Measurements from ENCODE around the gene IRGC. TPM values are rescaled to one million over a fixed set of nuclear protein-coding genes. Genes with fewer than 3 reads are reported as not detected.
A peak's percentile ranks its signal among the peaks of the same experiment; 100 is the strongest.

The IRGC gene
- total and polyA plus RNA-seq, 9 donors: not detected

- 14 to 20% (median 14%) methylated on average over 33 to 46 of the region's 46 CpGs for WGBS, 3 donors
- Histone ChIP-seq H3K27ac (no peak overlapping the region), H3K9me3 (no peaks in the 10 kb centered on the region), H3K36me3 (no peaks in the 10 kb centered on the region), H3K4me1 (ENCODE audit: insufficient read depth) (no peaks in the 10 kb centered on the region), H3K4me3 (peak overlapping the region; percentile 16), H3K27me3 (no peaks in the 10 kb centered on the region)
- TF ChIP-seq POLR2A (IDR thresholded peaks at IDR 0.05) (no peak), CTCF (IDR thresholded peaks at IDR 0.05) (no peak), EP300 (IDR thresholded peaks at IDR 0.05) (no peak)
- intact Hi-C loops (cut with DNase I): no loop called here
- peak; percentile 17 to 55 (median 32) for DNase-seq
These were observed 16.1 kb upstream of the IRGC start for GRCh38 chr19:43699506-43700394.

DNA sequence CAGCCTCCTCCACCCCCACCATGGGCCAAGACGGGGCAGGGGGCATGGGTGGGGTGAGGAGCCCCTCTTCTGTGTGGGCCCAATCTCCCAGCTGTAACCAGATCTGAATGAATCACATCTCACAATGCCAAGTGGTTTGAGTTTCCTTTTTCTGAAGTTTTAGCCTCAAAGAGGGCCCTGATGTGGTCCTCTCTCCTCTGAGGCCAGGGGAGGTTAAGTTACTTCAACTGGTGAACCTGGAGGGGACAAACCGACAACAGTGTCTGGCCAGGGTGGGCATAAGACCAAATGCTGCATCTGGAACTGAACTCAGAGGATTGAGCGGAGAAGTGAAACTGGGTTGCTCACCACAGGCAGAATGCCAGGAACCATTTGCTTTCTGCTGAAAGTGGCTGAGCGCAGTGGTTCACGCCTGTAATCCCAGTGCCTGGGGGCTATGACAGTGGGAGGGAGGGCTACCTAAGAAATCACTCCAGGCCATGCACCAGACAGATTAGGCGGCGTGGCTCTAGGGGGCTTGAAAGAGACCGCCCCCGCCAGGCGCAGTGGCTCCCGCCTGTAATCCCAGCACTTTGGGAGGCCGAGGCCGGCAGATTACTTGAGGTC, 15.4 kb upstream of the IRGC start:
- H3K4me3 ChIP-seq: no peak overlapping the region
- peak in 4 of 5 donors; percentile 23 to 34 (median 26) for DNase-seq
- H3K9me3 ChIP-seq: no peaks in the 10 kb centered on the region
- peak overlapping the region in 1 of 2 donors; percentile 5 for H3K27ac ChIP-seq
- TF ChIP-seq CTCF (IDR thresholded peaks at IDR 0.05) (no peak), POLR2A (IDR thresholded peaks at IDR 0.05) (no peak), EP300 (IDR thresholded peaks at IDR 0.05) (no peak)
- intact Hi-C loops (cut with DNase I): no loop called here
- H3K4me1 ChIP-seq (ENCODE audit: insufficient read depth): no peaks in the 10 kb centered on the region
- no peaks in the 10 kb centered on the region for H3K36me3 ChIP-seq
- no peaks in the 10 kb centered on the region for H3K27me3 ChIP-seq
- WGBS, 3 donors: 65 to 69% (median 66%) methylated on average over 13 of the region's 13 CpGs

DNA sequence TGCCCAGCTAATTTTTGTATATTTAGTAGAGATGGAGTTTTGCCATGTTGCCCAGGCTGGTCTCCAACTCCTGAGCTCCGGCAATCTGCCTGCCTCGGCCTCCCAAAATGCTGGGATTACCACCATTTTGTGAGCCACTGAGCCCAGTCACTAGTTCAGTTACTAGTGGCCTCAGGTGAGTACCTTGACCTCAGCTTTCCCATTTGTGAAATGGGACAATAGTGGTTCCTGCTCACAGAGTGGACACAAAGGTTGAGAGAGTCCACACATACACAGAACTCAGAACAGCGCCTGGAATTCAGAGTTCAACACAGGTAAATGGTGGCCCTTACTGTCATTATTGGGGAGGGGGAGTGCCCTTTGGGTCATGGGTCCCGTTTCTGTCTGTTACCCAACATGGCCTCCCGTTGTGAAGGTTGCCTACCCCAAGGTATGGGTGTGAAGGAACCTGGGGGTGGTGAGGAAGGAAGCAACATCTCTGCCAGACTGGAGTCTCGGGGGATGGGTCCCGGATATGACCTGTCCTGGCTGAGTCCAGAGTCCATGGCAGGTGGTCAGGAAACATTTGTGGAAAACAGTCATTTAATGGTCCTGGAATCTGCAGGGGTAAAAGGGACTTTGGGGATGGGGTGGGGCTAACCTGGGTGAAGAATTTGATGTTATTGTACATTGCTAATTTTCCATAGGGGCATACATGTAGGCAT, 11.7 kb upstream of the IRGC start:
- 72 to 76% (median 76%) methylated on average over 7 of the region's 7 CpGs for WGBS, 3 donors
- TF ChIP-seq EP300 (IDR thresholded peaks at IDR 0.05) (no peak), CTCF (IDR thresholded peaks at IDR 0.05) (no peak), POLR2A (IDR thresholded peaks at IDR 0.05) (no peak)
- intact Hi-C loops (cut with DNase I): no loop called here
- Histone ChIP-seq H3K4me3 (no peak overlapping the region), H3K9me3 (peaks cover 0 to 6% of the 10 kb centered on the region in 2 donors), H3K27me3 (no peaks in the 10 kb centered on the region), H3K27ac (no peak overlapping the region), H3K36me3 (no peaks in the 10 kb centered on the region), H3K4me1 (ENCODE audit: insufficient read depth) (no peaks in the 10 kb centered on the region)
- DNase-seq: no peak

GRCh38 chr19:43705729-43706128, 10.1 kb upstream of the IRGC start:
- Histone ChIP-seq H3K27me3 (no peaks in the 10 kb centered on the region), H3K27ac (no peak overlapping the region), H3K36me3 (no peaks in the 10 kb centered on the region), H3K4me1 (ENCODE audit: insufficient read depth) (no peaks in the 10 kb centered on the region), H3K9me3 (peaks cover 0 to 7% of the 10 kb centered on the region in 2 donors), H3K4me3 (no peak overlapping the region)
- no peak for DNase-seq
- WGBS, 3 donors: 62 to 77% (median 65%) methylated on average over 6 of the region's 6 CpGs
- no peak for TF ChIP-seq POLR2A (IDR thresholded peaks at IDR 0.05)
- no peak for TF ChIP-seq EP300 (IDR thresholded peaks at IDR 0.05)
- TF ChIP-seq CTCF (IDR thresholded peaks at IDR 0.05): no peak
- intact Hi-C loops (cut with DNase I): no loop called here

Measured in ovary (tissue), 9 donors.